T-cell (primary cell): ENCODE data around the gene REEP5. TPM values are rescaled to one million over a fixed set of nuclear protein-coding genes. Genes with fewer than 3 reads are reported as not detected.
A peak's percentile ranks its signal among the peaks of the same experiment; 100 is the strongest.

ENCODE experiments used
- ATAC-seq, 4 experiments: fragments of 200-7000 bp in 3 of 4; fragments of 150-1000 bp in 1 of 4; cut with Tn5 transposase; replicated peaks in 1 of 4; 1 replicate in 3 of 4; 2 replicates in 1 of 4; pipeline ENCODE4 v1.10.0; 2021; ENCODE audit warnings: moderate library complexity in 3 of 4, mild to moderate bottlenecking in 2 of 4, moderate number of reproducible peaks in 1 of 4
- CTCF ChIA-PET, 2 donors: fragments of 300-600 bp; sonication (Branson Sonifier 250); formaldehyde crosslinking; loops; one replicate each; lab custom pipeline; 2022; ENCODE audit warnings: antibody characterized with exemption in 2 of 2; lab: Charles Lee
- POLR2A ChIA-PET, 2 donors: fragments of 300-600 bp; sonication (Branson Sonifier 250); formaldehyde crosslinking; loops; one replicate each; lab custom pipeline; 2022; ENCODE audit warnings: antibody characterized with exemption in 2 of 2; lab: Charles Lee
- DNase-seq, 35 experiments: peaks; one replicate each; pipeline versions ENCODE4 v3.0.0 to v3.0.0-alpha.2; 2013 to 2023
- H3K27ac ChIP-seq: one replicate; pipeline ENCODE4 v1.5.1; 2013; ENCODE audit warnings: low read length
- H3K27me3 ChIP-seq, 2 experiments: replicated peaks in 1 of 2; 1 replicate in 1 of 2; 2 replicates in 1 of 2; pipeline versions ENCODE4 v1.6.1 to v1.7.0; 2013; ENCODE audit warnings: low read length in 1 of 2, mixed read lengths in 1 of 2; ENCODE audit not compliant: control insufficient read depth in 2 of 2, insufficient read depth in 2 of 2; ENCODE audit errors: extremely low read depth in 1 of 2
- H3K36me3 ChIP-seq, 2 donors: 1 replicate in 1 of 2; 2 replicates in 1 of 2; pipeline versions ENCODE4 v1.6.1 to v1.7.0; 2013; ENCODE audit warnings: low read length in 1 of 2; ENCODE audit not compliant: control insufficient read depth in 2 of 2, insufficient read depth in 1 of 2; ENCODE audit errors: extremely low read depth in 1 of 2
- H3K4me1 ChIP-seq, 2 experiments: 1 replicate in 1 of 2; 2 replicates in 1 of 2; pipeline versions ENCODE4 v1.6.1 to v1.7.0; 2013; ENCODE audit warnings: low read length in 2 of 2, mixed read lengths in 1 of 2; ENCODE audit not compliant: insufficient read depth in 2 of 2, control insufficient read depth in 1 of 2; ENCODE audit errors: extremely low read depth in 1 of 2
- H3K4me3 ChIP-seq, 2 donors: 1 replicate in 1 of 2; 2 replicates in 1 of 2; pipeline versions ENCODE4 v1.5.1 to v1.7.0; 2013; ENCODE audit warnings: mild to moderate bottlenecking in 2 of 2, low read length in 1 of 2, moderate library complexity in 1 of 2; ENCODE audit not compliant: control insufficient read depth in 1 of 2; ENCODE audit errors: extremely low read depth in 1 of 2
- H3K9me3 ChIP-seq: 2 replicates; pipeline ENCODE4 v1.7.0; 2013
- H3K27ac Mint-ChIP-seq, 2 donors: one replicate each; pipeline ENCODE4 v1.8.0; 2020 to 2021; ENCODE audit warnings: mild to moderate bottlenecking in 2 of 2, mixed read lengths in 2 of 2
- H3K27me3 Mint-ChIP-seq, 2 donors: one replicate each; pipeline ENCODE4 v1.8.0; 2021 to 2022; ENCODE audit warnings: mixed read lengths in 2 of 2
- H3K36me3 Mint-ChIP-seq: one replicate; pipeline ENCODE4 v1.8.0; 2021; ENCODE audit warnings: mixed read lengths
- H3K4me1 Mint-ChIP-seq, 3 donors: one replicate each; pipeline ENCODE4 v1.8.0; 2020 to 2022; ENCODE audit warnings: mixed read lengths in 3 of 3, mild to moderate bottlenecking in 1 of 3
- H3K4me3 Mint-ChIP-seq, 3 donors: one replicate each; pipeline ENCODE4 v1.8.0; 2020 to 2022; ENCODE audit warnings: mild to moderate bottlenecking in 3 of 3, mixed read lengths in 3 of 3, moderate library complexity in 3 of 3
- H3K9me3 Mint-ChIP-seq, 3 donors: one replicate each; pipeline ENCODE4 v1.8.0; 2020 to 2022; ENCODE audit warnings: mixed read lengths in 3 of 3
- WGBS: methylation state at CpG from one replicate; pipeline ENCODE4 v1.1.5; 2013; ENCODE audit warnings: missing lambda C conversion rate; ENCODE audit not compliant: insufficient coverage; 5-methylcytosine and 5-hydroxymethylcytosine counted together
- total RNA-seq, 35 experiments: library from RNA in 6 of 35; stranded (reverse) in 6 of 35; fragments of 120-200 nt in 1 of 35; gene quantifications; one replicate each; pipeline versions ENCODE4 v1.2.1 to v1.2.4 and lab custom pipeline; 2013 to 2026

The REEP5 gene
- total RNA-seq, 5 donors from 2014 or later (not counting 1 experiment from before 2014, with no cell fraction given), result 23.0 to 71.1 (median 53.2) TPM

GRCh38 chr5:112935675-112936074, 13.6 kb upstream of the REEP5 start:
- no peak for DNase-seq
- Histone ChIP-seq H3K9me3 (no peaks in the 10 kb centered on the region), H3K36me3 (no peaks in the 10 kb centered on the region), H3K27ac (no peak overlapping the region), H3K27me3 (no peaks in the 10 kb centered on the region), H3K4me3 (no peak overlapping the region), H3K4me1 (peaks cover 7 to 11% of the 10 kb centered on the region in 2 experiments)
- Mint-ChIP-seq H3K36me3 (no peaks in the 10 kb centered on the region), H3K9me3 (no peaks in the 10 kb centered on the region), H3K27me3 (no peaks in the 10 kb centered on the region), H3K4me3 (no peak overlapping the region), H3K27ac (no peak overlapping the region), H3K4me1 (peaks cover 10 to 24% (median 17%) of the 10 kb centered on the region in 3 donors)
- ATAC-seq, result no peak
- 100% methylated on average over 2 of the region's 5 CpGs for WGBS
- CTCF ChIA-PET, result no interaction called here
- POLR2A ChIA-PET, result no interaction called here

- H3K4me1 Mint-ChIP-seq, result peaks cover 22 to 37% (median 29%) of the 10 kb centered on the region in 3 donors
- POLR2A ChIA-PET, result interaction anchor here in 1 of 2 donors (0.5 kb wide), 1 partner anchor 651 kb away, joined by 11 read pairs; no protein-coding TSS in a partner anchor
- CTCF ChIA-PET, result no interaction called here
- H3K27me3 Mint-ChIP-seq, result no peaks in the 10 kb centered on the region
- no peak overlapping the region for H3K4me3 ChIP-seq
- H3K4me1 ChIP-seq, result peaks cover 19 to 20% of the 10 kb centered on the region in 2 experiments
- DNase-seq (no peak), ATAC-seq (no peak)
- no peaks in the 10 kb centered on the region for H3K36me3 Mint-ChIP-seq
- no peaks in the 10 kb centered on the region for H3K9me3 ChIP-seq
- no peaks in the 10 kb centered on the region for H3K27me3 ChIP-seq
- no peaks in the 10 kb centered on the region for H3K9me3 Mint-ChIP-seq
- H3K27ac Mint-ChIP-seq, result no peak overlapping the region
- H3K27ac ChIP-seq, result no peak overlapping the region
- H3K36me3 ChIP-seq, result no peaks in the 10 kb centered on the region
- H3K4me3 Mint-ChIP-seq, result no peak overlapping the region
Measured at GRCh38 chr5:112934366-112934663, 12.3 kb upstream of the REEP5 start.

- Histone ChIP-seq H3K4me1 (peaks cover 24 to 25% of the 10 kb centered on the region in 2 experiments), H3K36me3 (no peaks in the 10 kb centered on the region), H3K4me3 (no peak overlapping the region), H3K27ac (no peak overlapping the region), H3K9me3 (no peaks in the 10 kb centered on the region), H3K27me3 (no peaks in the 10 kb centered on the region)
- H3K4me3 Mint-ChIP-seq, result no peak overlapping the region
- ATAC-seq (no peak), DNase-seq (no peak)
- H3K4me1 Mint-ChIP-seq, result peaks cover 27 to 42% (median 34%) of the 10 kb centered on the region in 3 donors
- CTCF ChIA-PET, result no interaction called here
- POLR2A ChIA-PET, result interaction anchor here in 1 of 2 donors (0.5 kb wide), 1 partner anchor 651 kb away, joined by 11 read pairs; no protein-coding TSS in a partner anchor
- no peaks in the 10 kb centered on the region for H3K36me3 Mint-ChIP-seq
- no peaks in the 10 kb centered on the region for H3K9me3 Mint-ChIP-seq
- H3K27ac Mint-ChIP-seq, result peak overlapping the region in 1 of 2 donors; percentile 44
- WGBS, result no CpG with 5 or more reads among the region's 1 CpG
- no peaks in the 10 kb centered on the region for H3K27me3 Mint-ChIP-seq
Measured at GRCh38 chr5:112933651-112934365, 11.8 kb upstream of the REEP5 start.

GRCh38 chr5:112933105-112933504, 11.1 kb upstream of the REEP5 start:
- Mint-ChIP-seq H3K27ac (no peak overlapping the region), H3K36me3 (no peaks in the 10 kb centered on the region), H3K4me1 (peaks cover 34 to 49% (median 41%) of the 10 kb centered on the region in 3 donors), H3K9me3 (no peaks in the 10 kb centered on the region), H3K27me3 (no peaks in the 10 kb centered on the region), H3K4me3 (no peak overlapping the region)
- Histone ChIP-seq H3K4me1 (peaks cover 29 to 31% of the 10 kb centered on the region in 2 experiments), H3K9me3 (no peaks in the 10 kb centered on the region), H3K36me3 (no peaks in the 10 kb centered on the region), H3K27me3 (no peaks in the 10 kb centered on the region), H3K27ac (no peak overlapping the region), H3K4me3 (no peak overlapping the region)
- ATAC-seq (no peak), DNase-seq (no peak)
- POLR2A ChIA-PET, result no interaction called here
- CTCF ChIA-PET, result interaction anchor here in 1 of 2 donors (0.6 kb wide), 1 partner anchor 1495 kb away, joined by 3 read pairs; no protein-coding TSS in a partner anchor
- WGBS, result no CpG with 5 or more reads among the region's 1 CpG

- H3K4me3 Mint-ChIP-seq, result no peak overlapping the region
- Histone ChIP-seq H3K27ac (no peak overlapping the region), H3K27me3 (no peaks in the 10 kb centered on the region), H3K4me1 (peaks cover 34 to 35% of the 10 kb centered on the region in 2 experiments), H3K4me3 (no peak overlapping the region), H3K9me3 (no peaks in the 10 kb centered on the region), H3K36me3 (no peaks in the 10 kb centered on the region)
- ATAC-seq, result no peak
- H3K27me3 Mint-ChIP-seq, result no peaks in the 10 kb centered on the region
- H3K9me3 Mint-ChIP-seq, result no peaks in the 10 kb centered on the region
- no peak for DNase-seq
- no CpG with 5 or more reads among the region's 2 CpGs for WGBS
- ChIA-PET CTCF (no interaction called here), POLR2A (interaction anchor here (0.7 to 1.6 kb wide), 2 partner anchors 44 to 48 kb away, joined by 3 read pairs; no protein-coding TSS in a partner anchor)
- H3K36me3 Mint-ChIP-seq, result no peaks in the 10 kb centered on the region
- H3K27ac Mint-ChIP-seq, result peak overlapping the region in 1 of 2 donors; percentile 66
- peaks cover 43 to 57% (median 53%) of the 10 kb centered on the region in 3 donors for H3K4me1 Mint-ChIP-seq
Measured at GRCh38 chr5:112931473-112931872, 9.4 kb upstream of the REEP5 start.

GRCh38 chr5:112930082-112930344, 8.0 kb upstream of the REEP5 start:
- no peaks in the 10 kb centered on the region for H3K27me3 Mint-ChIP-seq
- no CpG with 5 or more reads among the region's 1 CpG for WGBS
- no peaks in the 10 kb centered on the region for H3K36me3 Mint-ChIP-seq
- Histone ChIP-seq H3K27ac (peak overlapping the region; percentile 49), H3K4me3 (no peak overlapping the region), H3K4me1 (peaks cover 34 to 35% of the 10 kb centered on the region in 2 experiments), H3K36me3 (no peaks in the 10 kb centered on the region), H3K9me3 (no peaks in the 10 kb centered on the region), H3K27me3 (no peaks in the 10 kb centered on the region)
- DNase-seq (peak in 25 of 35 experiments; percentile 7 to 69 (median 30)), ATAC-seq (peak; percentile 82 to 95 (median 90))
- no peaks in the 10 kb centered on the region for H3K9me3 Mint-ChIP-seq
- ChIA-PET POLR2A (interaction anchor here in 1 of 2 donors (1.6 kb wide), 1 partner anchor 46 kb away, joined by 3 read pairs; no protein-coding TSS in a partner anchor), CTCF (interaction anchor here (0.6 to 1.0 kb wide), 6 partner anchors 31 to 1872 kb away, joined by 3 to 5 read pairs (median 3); no protein-coding TSS in a partner anchor)
- H3K4me3 Mint-ChIP-seq, result peak overlapping the region; percentile 2 to 37 (median 25)
- peak overlapping the region; percentile 76 for H3K27ac Mint-ChIP-seq
- peaks cover 43 to 57% (median 54%) of the 10 kb centered on the region in 3 donors for H3K4me1 Mint-ChIP-seq
